Measurements from ENCODE around the gene ITGAD.

DNA sequence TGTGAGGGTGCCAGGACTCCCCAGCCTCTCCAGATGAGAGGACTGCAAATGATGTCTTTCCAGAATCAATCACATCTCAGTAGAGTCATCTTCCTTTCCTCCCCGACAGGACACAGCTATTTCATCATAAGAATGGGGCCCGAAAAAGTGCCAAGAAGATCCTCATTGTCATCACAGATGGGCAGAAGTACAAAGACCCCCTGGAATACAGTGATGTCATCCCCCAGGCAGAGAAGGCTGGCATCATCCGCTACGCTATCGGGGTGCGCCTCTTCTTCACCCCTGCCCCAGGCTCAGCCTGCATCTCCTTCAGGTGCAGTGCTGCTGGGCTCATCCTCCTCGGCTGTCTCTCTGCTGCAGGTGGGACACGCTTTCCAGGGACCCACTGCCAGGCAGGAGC is 14.3 kb downstream of the ITGAD start:
- TF ChIP-seq EZH2 (IDR thresholded peaks at IDR 0.05; ENCODE audit: low read depth, unreplicated experiment) (no peak), JUNB (IDR thresholded peaks at IDR 0.05; ENCODE audit: unreplicated experiment) (no peak), POLR2AphosphoS5 (IDR thresholded peaks at IDR 0.05; ENCODE audit: low read depth) (no peak), EZH2phosphoT487 (IDR thresholded peaks at IDR 0.05; ENCODE audit: unreplicated experiment) (no peak)
- TF ChIP-seq, protein P1, sequence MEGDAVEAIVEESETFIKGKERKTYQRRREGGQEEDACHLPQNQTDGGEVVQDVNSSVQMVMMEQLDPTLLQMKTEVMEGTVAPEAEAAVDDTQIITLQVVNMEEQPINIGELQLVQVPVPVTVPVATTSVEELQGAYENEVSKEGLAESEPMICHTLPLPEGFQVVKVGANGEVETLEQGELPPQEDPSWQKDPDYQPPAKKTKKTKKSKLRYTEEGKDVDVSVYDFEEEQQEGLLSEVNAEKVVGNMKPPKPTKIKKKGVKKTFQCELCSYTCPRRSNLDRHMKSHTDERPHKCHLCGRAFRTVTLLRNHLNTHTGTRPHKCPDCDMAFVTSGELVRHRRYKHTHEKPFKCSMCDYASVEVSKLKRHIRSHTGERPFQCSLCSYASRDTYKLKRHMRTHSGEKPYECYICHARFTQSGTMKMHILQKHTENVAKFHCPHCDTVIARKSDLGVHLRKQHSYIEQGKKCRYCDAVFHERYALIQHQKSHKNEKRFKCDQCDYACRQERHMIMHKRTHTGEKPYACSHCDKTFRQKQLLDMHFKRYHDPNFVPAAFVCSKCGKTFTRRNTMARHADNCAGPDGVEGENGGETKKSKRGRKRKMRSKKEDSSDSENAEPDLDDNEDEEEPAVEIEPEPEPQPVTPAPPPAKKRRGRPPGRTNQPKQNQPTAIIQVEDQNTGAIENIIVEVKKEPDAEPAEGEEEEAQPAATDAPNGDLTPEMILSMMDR (conservative IDR thresholded peaks at IDR 0.05; ENCODE audit: low read depth in 2 of 2): no peak

All from GM23338 (cell line).